ENCODE measurements around the gene RAD51B. TPM values are rescaled to one million over a fixed set of nuclear protein-coding genes. Genes with fewer than 3 reads are reported as not detected.

Gene RAD51B
- total RNA-seq, 1 donor from 2014 or later = 28.5 TPM

GRCh38 chr14:68251769-68252100 is 432.2 kb downstream of the RAD51B start:
- Histone ChIP-seq H3K4me3 (no peak overlapping the region), H3K27me3 (no peaks in the 10 kb centered on the region), H3K9me3 (no peaks in the 10 kb centered on the region), H3K27ac (peak overlapping the region; percentile 92), H3K36me3 (no peaks in the 10 kb centered on the region), H3K4me1 (peaks cover 70% of the 10 kb centered on the region)
- DNase-seq (ENCODE audit: extremely low spot score in 2 of 2) = no peak
- intact Hi-C loops (cut with DNase I) = no loop called here
- no peak for TF ChIP-seq CTCF (IDR thresholded peaks at IDR 0.05)
- no peak for TF ChIP-seq POLR2A (IDR thresholded peaks at IDR 0.05)
- TF ChIP-seq POLR2AphosphoS5 (IDR thresholded peaks at IDR 0.05; ENCODE audit: insufficient read depth in 1 of 2, low read depth in 1 of 2) = no peak

GRCh38 chr14:68253160-68253780 is 433.7 kb downstream of the RAD51B start:
- intact Hi-C loops (cut with DNase I) = no loop called here
- Histone ChIP-seq H3K9me3 (no peaks in the 10 kb centered on the region), H3K36me3 (no peaks in the 10 kb centered on the region), H3K4me3 (no peak overlapping the region), H3K27me3 (no peaks in the 10 kb centered on the region), H3K4me1 (peaks cover 55% of the 10 kb centered on the region), H3K27ac (no peak overlapping the region)
- DNase-seq (ENCODE audit: extremely low spot score in 2 of 2) = no peak
- no peak for TF ChIP-seq POLR2A (IDR thresholded peaks at IDR 0.05)
- TF ChIP-seq POLR2AphosphoS5 (IDR thresholded peaks at IDR 0.05; ENCODE audit: insufficient read depth in 1 of 2, low read depth in 1 of 2) = no peak
- TF ChIP-seq CTCF (IDR thresholded peaks at IDR 0.05) = no peak

DNA sequence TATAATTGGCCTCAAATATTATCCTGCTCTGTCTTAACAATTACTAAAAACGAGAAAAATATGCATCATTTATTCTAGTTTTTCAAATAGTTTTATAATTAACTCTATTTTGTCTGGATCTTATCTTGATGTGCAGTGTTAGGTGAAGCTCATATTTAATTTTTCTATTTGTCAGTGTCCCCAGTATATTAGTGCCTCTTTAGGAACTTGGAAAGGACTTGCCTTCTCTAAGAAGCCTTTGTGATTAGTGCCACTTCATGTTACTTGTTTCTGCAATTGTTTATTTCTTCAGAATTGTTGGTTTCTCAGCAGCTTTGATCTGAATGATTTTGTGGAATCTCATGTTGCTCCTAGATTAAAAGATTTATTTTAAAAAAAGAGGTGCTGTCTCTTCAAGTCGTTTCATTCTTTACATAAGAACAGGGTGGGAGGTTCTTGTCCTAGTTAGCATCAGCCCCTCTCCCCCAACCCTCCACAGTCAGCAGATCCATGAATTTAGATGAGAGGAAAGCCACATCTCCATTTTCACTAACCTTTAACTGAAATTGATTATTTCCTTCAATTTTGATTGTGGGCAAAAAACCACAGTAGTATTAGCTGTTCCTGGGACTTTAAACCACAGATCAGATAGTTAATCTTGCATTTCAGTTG is 434.4 kb downstream of the RAD51B start:
- H3K27ac ChIP-seq = no peak overlapping the region
- intact Hi-C loops (cut with DNase I) = no loop called here
- H3K36me3 ChIP-seq = no peaks in the 10 kb centered on the region
- H3K4me3 ChIP-seq = no peak overlapping the region
- no peaks in the 10 kb centered on the region for H3K27me3 ChIP-seq
- H3K9me3 ChIP-seq = no peaks in the 10 kb centered on the region
- peaks cover 48% of the 10 kb centered on the region for H3K4me1 ChIP-seq
- no peak for DNase-seq (ENCODE audit: extremely low spot score in 2 of 2)
- TF ChIP-seq POLR2A (IDR thresholded peaks at IDR 0.05) (no peak), CTCF (IDR thresholded peaks at IDR 0.05) (no peak), POLR2AphosphoS5 (IDR thresholded peaks at IDR 0.05; ENCODE audit: insufficient read depth in 1 of 2, low read depth in 1 of 2) (no peak)

GRCh38 chr14:68254669-68255527 is 435.3 kb downstream of the RAD51B start:
- no peaks in the 10 kb centered on the region for H3K36me3 ChIP-seq
- no peak for DNase-seq (ENCODE audit: extremely low spot score in 2 of 2)
- intact Hi-C loops (cut with DNase I) = loop anchor here (5.0 kb wide), 1 partner anchor 1082 kb away; no protein-coding TSS in a partner anchor
- TF ChIP-seq POLR2A (IDR thresholded peaks at IDR 0.05) (no peak), POLR2AphosphoS5 (IDR thresholded peaks at IDR 0.05; ENCODE audit: insufficient read depth in 1 of 2, low read depth in 1 of 2) (no peak), CTCF (IDR thresholded peaks at IDR 0.05) (no peak)
- H3K27me3 ChIP-seq = no peaks in the 10 kb centered on the region
- no peak overlapping the region for H3K4me3 ChIP-seq
- H3K27ac ChIP-seq = peak overlapping the region; percentile 7
- H3K9me3 ChIP-seq = no peaks in the 10 kb centered on the region
- peaks cover 39% of the 10 kb centered on the region for H3K4me1 ChIP-seq

Measured in vagina (tissue), 2 donors.